ENCODE results near the gene GOLGA6L10.
"Not testable (repeated sequence)": the region's sequence is repeated elsewhere in the genome, so short reads cannot be mapped to it uniquely, and the experiment has no call there.

The GOLGA6L10 gene

DNA sequence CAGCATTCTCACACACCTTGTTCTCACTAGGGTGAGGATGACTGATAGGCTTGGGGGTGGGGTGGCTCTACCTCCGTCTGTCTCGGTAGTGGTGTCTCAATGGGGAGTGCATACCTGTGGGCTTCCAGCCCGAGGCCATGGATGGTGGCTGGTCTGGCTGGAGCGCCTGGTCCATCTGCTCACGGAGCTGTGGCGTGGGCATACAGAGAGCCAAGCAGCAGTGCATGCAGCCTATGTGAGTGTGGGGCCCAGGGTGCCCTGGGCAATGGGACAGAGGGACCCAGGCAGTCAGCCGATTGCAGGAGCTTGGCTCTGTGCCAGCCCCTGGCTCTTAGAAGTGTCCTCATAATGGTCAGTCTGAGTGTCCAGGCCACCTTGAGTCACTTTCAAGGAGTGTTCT, 31.8 kb downstream of the GOLGA6L10 start:
- DNase-seq (ENCODE audit: low read depth) = not testable (repeated sequence)

DNA sequence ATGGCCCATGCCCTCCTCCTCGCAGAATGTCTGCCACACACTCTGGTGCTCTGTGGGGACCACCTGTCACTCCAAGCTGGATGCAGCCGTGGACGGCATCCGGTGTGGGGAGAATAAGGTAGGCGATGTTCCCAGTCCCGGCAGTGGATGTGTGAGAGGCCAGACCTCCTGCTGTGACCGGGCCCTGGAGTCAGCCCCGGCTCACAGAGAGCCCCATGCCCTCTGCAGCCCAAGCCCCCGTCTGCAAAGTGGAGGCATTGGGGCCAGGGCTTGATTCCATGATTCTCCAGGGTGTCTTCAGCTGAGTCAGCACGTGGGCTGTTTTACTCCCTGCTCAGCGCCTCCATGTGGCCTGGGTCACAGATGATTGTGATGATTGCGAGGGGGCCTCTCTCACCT, 32.2 kb downstream of the GOLGA6L10 start:
- no peak for DNase-seq (ENCODE audit: low read depth)

GRCh38 chr15:82316247-82317090, 32.8 kb downstream of the GOLGA6L10 start:
- DNase-seq (ENCODE audit: low read depth) = not testable (repeated sequence)

- no peak for DNase-seq (ENCODE audit: low read depth)
These were observed 33.6 kb downstream of the GOLGA6L10 start for GRCh38 chr15:82315519-82316246.

GRCh38 chr15:82314769-82315518, 34.3 kb downstream of the GOLGA6L10 start:
- DNase-seq (ENCODE audit: low read depth) = no peak

DNA sequence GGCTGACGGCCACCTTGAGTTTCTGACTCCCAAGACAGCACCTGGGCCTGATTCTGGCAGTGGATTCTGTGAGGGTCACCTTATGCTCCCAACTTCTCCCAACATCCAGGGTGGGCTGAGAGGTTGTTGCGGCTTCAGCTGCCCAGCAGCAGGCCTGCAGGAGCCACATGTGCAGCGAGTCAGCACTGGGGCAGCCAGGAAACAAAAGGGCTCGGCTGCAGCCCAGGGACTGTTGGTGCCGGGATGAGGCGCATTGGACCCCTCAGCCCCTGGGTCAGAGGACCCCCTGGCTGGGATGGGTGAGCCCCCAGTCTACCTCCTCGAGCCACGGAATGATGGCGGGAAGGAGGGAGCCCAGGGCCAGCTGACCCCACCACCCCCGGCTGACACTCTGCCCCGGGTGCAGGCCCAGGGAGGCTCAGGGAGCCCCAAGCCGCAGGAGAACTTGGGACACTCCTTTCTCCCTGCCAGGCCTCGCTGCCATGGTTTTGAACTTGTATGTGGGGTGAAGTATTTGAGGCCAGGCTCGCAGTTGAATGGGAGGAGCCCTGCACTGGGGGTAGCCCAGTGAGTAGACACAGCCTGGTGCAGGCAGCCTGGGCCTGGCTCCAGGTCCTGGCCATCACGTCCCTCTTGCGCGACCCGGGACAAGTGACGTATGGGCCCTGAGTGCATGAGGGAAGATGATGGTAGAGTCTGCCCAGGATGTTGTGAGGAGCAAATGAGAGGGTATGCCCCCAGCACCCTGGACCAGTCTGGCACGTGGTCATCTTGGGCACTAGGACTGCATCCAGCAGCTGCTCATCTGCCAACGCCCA, 35.1 kb downstream of the GOLGA6L10 start:
- DNase-seq (ENCODE audit: low read depth) = not testable (repeated sequence)

GRCh38 chr15:82313446-82313845, 35.8 kb downstream of the GOLGA6L10 start:
- no peak for DNase-seq (ENCODE audit: low read depth)

- DNase-seq (ENCODE audit: low read depth) = peak; percentile 45
These were observed 36.5 kb downstream of the GOLGA6L10 start for GRCh38 chr15:82312586-82313349.

- DNase-seq (ENCODE audit: low read depth) = not testable (repeated sequence)
These were observed 38.0 kb downstream of the GOLGA6L10 start for GRCh38 chr15:82311321-82311720.

DNA sequence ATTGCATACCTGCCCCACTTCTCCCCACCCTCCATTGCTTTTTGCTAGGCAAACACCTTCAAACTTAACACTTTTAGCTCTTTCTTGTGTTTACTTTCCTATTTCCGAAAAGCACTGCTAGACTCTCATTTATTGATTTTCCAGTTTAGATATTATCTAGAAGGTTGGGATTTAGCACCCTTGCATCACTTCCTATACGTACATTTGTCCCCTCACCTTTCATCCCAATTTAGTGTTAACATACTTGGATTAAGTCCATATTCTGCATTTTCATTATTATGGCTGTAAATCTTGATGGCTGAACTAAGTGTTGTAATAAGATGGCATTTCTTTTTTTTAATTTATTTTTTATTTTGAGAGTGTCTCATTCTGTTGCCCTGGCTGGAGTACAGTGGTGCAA, 39.5 kb downstream of the GOLGA6L10 start:
- DNase-seq (ENCODE audit: low read depth) = no peak

GRCh38 chr15:82307714-82308081, 41.6 kb downstream of the GOLGA6L10 start:
- no peak for DNase-seq (ENCODE audit: low read depth)

- no peak for DNase-seq (ENCODE audit: low read depth)
These were observed 42.2 kb downstream of the GOLGA6L10 start for GRCh38 chr15:82306791-82307713.

DNA sequence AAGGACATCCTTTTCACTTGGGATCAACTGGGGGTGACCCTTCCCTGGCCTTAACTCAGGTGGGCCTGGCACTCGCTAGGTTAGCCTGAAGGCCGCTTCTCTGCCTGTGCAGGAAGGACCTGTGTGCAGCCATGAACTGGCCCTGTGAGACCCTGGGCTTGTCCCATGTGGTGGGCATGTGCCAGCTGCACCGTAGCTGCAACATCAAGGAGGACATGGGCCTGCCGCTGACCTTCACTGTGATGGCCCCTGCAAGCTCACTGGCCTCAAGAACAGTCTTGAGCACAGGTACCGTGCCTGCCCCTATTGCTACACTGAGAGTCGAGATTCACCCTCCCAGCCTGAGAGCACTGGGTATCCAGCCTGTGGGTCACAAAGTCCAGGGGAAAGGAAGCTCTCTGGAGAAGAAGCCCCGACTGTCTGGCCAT, 43.6 kb downstream of the GOLGA6L10 start:
- no peak for DNase-seq (ENCODE audit: low read depth)

DNA sequence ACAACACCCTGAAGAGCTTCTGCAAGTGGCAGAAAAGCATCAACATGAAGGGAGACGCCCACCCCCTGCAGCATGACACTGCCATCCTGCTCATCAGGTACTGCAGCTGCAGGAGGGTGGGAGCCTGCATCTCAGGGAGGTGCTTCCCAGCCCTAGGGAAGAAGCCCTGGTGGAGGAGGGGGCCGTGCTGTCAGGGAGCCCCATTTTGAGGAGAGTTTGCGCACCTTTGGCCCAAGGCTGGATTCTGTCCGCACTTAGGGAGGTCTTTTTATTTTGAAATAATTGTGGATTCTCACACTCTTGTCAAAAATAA, 44.5 kb downstream of the GOLGA6L10 start:
- DNase-seq (ENCODE audit: low read depth) = no peak

DNA sequence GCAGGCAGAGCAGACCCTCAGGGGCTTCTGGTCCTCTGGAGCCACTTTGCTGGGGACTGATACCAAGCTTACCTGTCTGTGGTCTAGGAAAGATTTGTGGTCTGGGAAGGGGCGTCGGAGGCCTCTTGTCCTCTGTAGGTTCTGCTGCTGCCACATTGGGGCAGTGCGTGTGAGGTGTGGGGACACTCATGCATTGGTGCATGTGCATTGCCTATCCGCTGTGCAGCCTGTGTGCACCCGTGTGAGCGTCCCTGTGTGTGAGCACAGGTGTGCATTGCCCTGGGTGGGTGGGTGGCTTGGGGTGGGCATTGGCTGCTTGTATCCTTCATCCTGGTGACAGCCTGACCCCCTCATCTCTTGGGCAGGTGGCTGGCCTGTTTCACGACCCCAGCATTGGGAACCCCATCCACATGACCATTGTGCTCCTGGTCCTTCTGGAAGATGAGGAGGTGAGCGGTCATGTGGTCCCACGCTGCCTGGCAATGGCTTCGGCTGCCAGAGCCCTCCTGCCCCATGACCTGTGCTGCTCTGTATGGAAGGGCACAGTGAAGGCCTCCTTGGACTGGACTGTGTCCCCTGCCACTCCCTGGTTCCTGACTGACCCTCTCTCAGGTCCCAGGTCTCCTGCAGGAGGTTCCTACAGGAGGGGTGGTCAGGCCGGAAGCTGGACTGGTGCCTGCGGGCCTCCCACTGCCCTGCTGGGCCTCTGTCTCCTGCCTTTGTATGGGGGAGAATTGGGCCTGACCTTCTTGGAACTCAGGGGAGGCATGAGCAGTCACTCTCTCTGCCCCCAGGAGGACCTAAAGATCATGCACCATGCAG, 45.1 kb downstream of the GOLGA6L10 start:
- DNase-seq (ENCODE audit: low read depth) = no peak

DNA sequence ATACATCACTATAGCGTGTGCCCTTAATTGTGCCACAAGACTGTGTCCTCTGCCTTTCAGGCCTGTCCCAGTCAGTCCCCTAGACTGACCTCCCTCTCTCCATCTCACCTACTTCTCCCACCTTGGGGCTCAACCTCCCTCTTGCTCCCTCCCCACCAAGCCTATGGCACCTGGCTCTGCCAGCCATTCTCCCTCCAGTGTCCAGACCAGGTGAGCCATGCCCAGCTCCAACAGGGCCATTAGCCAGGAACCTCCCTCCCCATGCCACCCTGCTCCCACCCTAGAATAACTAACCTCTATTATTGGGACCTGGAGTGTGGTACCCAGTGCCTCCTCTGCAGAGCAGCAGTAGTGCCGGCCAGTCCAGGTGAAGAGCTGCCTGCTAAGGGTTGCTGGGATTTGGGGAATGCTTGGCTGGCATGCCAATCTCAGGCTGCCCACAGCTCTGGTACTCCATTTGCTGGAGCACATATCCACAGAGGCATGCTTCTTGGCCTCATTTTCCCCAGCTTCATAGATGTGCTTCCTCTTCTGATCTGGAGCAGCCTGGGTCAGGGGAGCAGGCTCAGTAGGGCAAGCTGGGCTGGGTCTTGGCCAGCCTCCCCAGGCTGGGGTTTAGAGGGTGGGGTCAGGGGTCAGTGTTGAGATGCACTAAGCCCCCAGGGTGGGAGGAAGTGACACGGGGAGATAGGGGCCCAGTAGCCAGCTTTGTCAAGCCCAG, 47.8 kb downstream of the GOLGA6L10 start:
- DNase-seq (ENCODE audit: low read depth) = no peak

- DNase-seq (ENCODE audit: low read depth) = no peak
These were observed 48.4 kb downstream of the GOLGA6L10 start for GRCh38 chr15:82300883-82301282.

DNA sequence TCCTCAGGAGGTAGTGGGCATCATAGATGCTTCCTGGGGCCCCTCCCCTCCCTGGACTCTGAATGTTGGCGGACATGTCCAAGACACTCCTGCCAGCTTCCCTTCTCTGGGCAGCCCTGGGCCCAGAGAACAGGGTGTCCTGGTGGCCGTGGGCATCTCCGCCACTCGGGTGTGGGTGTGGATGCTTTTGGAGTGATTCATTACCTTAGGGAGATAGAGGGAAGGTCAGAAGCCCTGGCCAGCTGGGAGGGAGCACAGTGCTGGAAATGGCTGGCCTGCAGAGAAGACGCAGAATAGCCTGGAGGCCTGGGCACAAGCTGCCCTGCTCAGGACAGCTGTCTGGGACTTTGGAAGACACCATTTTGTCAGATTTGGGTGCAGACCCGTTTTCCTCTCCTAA, 48.9 kb downstream of the GOLGA6L10 start:
- DNase-seq (ENCODE audit: low read depth) = not testable (repeated sequence)
